ENCODE data around the gene TMEM86B. TPM values are rescaled to one million over a fixed set of nuclear protein-coding genes. Genes with fewer than 3 reads are reported as not detected.

TMEM86B gene
- polyA plus RNA-seq, 1 donor from 2014 or later = 2.3 TPM

- no peak within 1 kb of the TSS for H3K27ac ChIP-seq (ENCODE audit: low read length)
- TF ChIP-seq CTCF (IDR thresholded peaks at IDR 0.05; ENCODE audit: poor library complexity, severe bottlenecking) (no peak), EZH2 (IDR thresholded peaks at IDR 0.05; ENCODE audit: borderline replicate concordance, insufficient read depth, low read length, poor library complexity, severe bottlenecking) (no peak), EP300 (conservative IDR thresholded peaks at IDR 0.05; ENCODE audit: poor library complexity, severe bottlenecking) (no peak), SMC3 (conservative IDR thresholded peaks at IDR 0.05; ENCODE audit: poor library complexity) (no peak), POLR2AphosphoS5 (IDR thresholded peaks at IDR 0.05) (no peak), MXI1 (conservative IDR thresholded peaks at IDR 0.05; ENCODE audit: poor library complexity, severe bottlenecking) (no peak), RAD21 (conservative IDR thresholded peaks at IDR 0.05) (no peak), TAF1 (IDR thresholded peaks at IDR 0.05; ENCODE audit: low read depth) (no peak)
- TF ChIP-seq, protein P1, sequence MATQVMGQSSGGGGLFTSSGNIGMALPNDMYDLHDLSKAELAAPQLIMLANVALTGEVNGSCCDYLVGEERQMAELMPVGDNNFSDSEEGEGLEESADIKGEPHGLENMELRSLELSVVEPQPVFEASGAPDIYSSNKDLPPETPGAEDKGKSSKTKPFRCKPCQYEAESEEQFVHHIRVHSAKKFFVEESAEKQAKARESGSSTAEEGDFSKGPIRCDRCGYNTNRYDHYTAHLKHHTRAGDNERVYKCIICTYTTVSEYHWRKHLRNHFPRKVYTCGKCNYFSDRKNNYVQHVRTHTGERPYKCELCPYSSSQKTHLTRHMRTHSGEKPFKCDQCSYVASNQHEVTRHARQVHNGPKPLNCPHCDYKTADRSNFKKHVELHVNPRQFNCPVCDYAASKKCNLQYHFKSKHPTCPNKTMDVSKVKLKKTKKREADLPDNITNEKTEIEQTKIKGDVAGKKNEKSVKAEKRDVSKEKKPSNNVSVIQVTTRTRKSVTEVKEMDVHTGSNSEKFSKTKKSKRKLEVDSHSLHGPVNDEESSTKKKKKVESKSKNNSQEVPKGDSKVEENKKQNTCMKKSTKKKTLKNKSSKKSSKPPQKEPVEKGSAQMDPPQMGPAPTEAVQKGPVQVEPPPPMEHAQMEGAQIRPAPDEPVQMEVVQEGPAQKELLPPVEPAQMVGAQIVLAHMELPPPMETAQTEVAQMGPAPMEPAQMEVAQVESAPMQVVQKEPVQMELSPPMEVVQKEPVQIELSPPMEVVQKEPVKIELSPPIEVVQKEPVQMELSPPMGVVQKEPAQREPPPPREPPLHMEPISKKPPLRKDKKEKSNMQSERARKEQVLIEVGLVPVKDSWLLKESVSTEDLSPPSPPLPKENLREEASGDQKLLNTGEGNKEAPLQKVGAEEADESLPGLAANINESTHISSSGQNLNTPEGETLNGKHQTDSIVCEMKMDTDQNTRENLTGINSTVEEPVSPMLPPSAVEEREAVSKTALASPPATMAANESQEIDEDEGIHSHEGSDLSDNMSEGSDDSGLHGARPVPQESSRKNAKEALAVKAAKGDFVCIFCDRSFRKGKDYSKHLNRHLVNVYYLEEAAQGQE (IDR thresholded peaks at IDR 0.05; ENCODE audit: borderline replicate concordance) = no peak
- H3K9me2 ChIP-seq (ENCODE audit: insufficient read depth, low read length) = no peaks in the 10 kb centered on the region
- no peaks in the 10 kb centered on the region for H3K79me2 ChIP-seq (replicated peaks; ENCODE audit: insufficient read depth, low read length)
- no peak within 1 kb of the TSS for H3K9ac ChIP-seq (ENCODE audit: low read length)
- H3K4me3 ChIP-seq (ENCODE audit: low read length) = no peak within 1 kb of the TSS
- no peaks in the 10 kb centered on the region for H4K20me1 ChIP-seq (ENCODE audit: insufficient read depth)
- no peak within 1 kb of the TSS for H2AFZ ChIP-seq (ENCODE audit: low read depth, low read length)
- no peaks in the 10 kb centered on the region for H3F3A ChIP-seq (ENCODE audit: insufficient read depth, low read length, poor library complexity, severe bottlenecking)
- H3K9me3 ChIP-seq (ENCODE audit: low read length) = no peaks in the 10 kb centered on the region
- H3K27me3 ChIP-seq (ENCODE audit: insufficient read depth, low read depth, low read length) = no peaks in the 10 kb centered on the region
- no peaks in the 10 kb centered on the region for H3K36me3 ChIP-seq (ENCODE audit: insufficient read depth, low read length)
- no peak within 1 kb of the TSS for H3K4me2 ChIP-seq (ENCODE audit: low read length)
Observed at GRCh38 chr19:55208880-55209692, 19.5 kb downstream of the TMEM86B start, which contains the start of gene PTPRH. TSS of gene PTPRH (minus strand) at chr19:55209501. CDS start at chr19:55209433, 68 bp downstream.

GRCh38 chr19:55206664-55207500 lies 21.7 kb downstream of the TMEM86B start:
- Histone ChIP-seq H3K4me2 (ENCODE audit: low read length) (no peak overlapping the region), H4K20me1 (ENCODE audit: insufficient read depth) (no peaks in the 10 kb centered on the region), H3K27ac (ENCODE audit: low read length) (no peak overlapping the region)

More at GRCh38 chr19:55206664-55207500, 21.7 kb downstream of the TMEM86B start:
- Histone ChIP-seq H3F3A (ENCODE audit: insufficient read depth, low read length, poor library complexity, severe bottlenecking) (no peaks in the 10 kb centered on the region), H3K4me3 (ENCODE audit: low read length) (no peak overlapping the region), H3K79me2 (replicated peaks; ENCODE audit: insufficient read depth, low read length) (no peaks in the 10 kb centered on the region), H3K9me3 (ENCODE audit: low read length) (no peaks in the 10 kb centered on the region), H3K36me3 (ENCODE audit: insufficient read depth, low read length) (no peaks in the 10 kb centered on the region), H3K9me2 (ENCODE audit: insufficient read depth, low read length) (no peaks in the 10 kb centered on the region), H3K27me3 (ENCODE audit: insufficient read depth, low read depth, low read length) (no peaks in the 10 kb centered on the region), H3K9ac (ENCODE audit: low read length) (no peak overlapping the region), H2AFZ (ENCODE audit: low read depth, low read length) (no peak overlapping the region)
- no peak for TF ChIP-seq SMC3 (conservative IDR thresholded peaks at IDR 0.05; ENCODE audit: poor library complexity)
- no peak for TF ChIP-seq EP300 (conservative IDR thresholded peaks at IDR 0.05; ENCODE audit: poor library complexity, severe bottlenecking)
- TF ChIP-seq, protein P1 (IDR thresholded peaks at IDR 0.05; ENCODE audit: borderline replicate concordance) = no peak
- no peak for TF ChIP-seq POLR2AphosphoS5 (IDR thresholded peaks at IDR 0.05)
- no peak for TF ChIP-seq EZH2 (IDR thresholded peaks at IDR 0.05; ENCODE audit: borderline replicate concordance, insufficient read depth, low read length, poor library complexity, severe bottlenecking)
- no peak for TF ChIP-seq RAD21 (conservative IDR thresholded peaks at IDR 0.05)
- TF ChIP-seq CTCF (IDR thresholded peaks at IDR 0.05; ENCODE audit: poor library complexity, severe bottlenecking) = no peak
- TF ChIP-seq MXI1 (conservative IDR thresholded peaks at IDR 0.05; ENCODE audit: poor library complexity, severe bottlenecking) = no peak
- no peak for TF ChIP-seq TAF1 (IDR thresholded peaks at IDR 0.05; ENCODE audit: low read depth)

Data from neural cell (in vitro differentiated cells).